DOHH2 (cell line): Measurements from ENCODE around the gene EPHB1.

Experiments
- EZH2phosphoT487 ChIP-seq: fragments of 200-600 bp; sonication (generic); IDR thresholded peaks from 2 replicates; pipeline ENCODE4 v1.6.1; 2017; ENCODE audit warnings: borderline replicate concordance, mild to moderate bottlenecking, antibody characterized with exemption, low read length, moderate library complexity, mixed read lengths
- TF ChIP-seq, protein P1 (sequence below): fragments of 200-600 bp; sonication (generic); IDR thresholded peaks from one replicate; pipeline ENCODE4 v1.5.1; 2014; ENCODE audit warnings: antibody characterized with exemption, mild to moderate bottlenecking, low read depth, low read length; ENCODE audit not compliant: poor library complexity, severe bottlenecking

DNA sequence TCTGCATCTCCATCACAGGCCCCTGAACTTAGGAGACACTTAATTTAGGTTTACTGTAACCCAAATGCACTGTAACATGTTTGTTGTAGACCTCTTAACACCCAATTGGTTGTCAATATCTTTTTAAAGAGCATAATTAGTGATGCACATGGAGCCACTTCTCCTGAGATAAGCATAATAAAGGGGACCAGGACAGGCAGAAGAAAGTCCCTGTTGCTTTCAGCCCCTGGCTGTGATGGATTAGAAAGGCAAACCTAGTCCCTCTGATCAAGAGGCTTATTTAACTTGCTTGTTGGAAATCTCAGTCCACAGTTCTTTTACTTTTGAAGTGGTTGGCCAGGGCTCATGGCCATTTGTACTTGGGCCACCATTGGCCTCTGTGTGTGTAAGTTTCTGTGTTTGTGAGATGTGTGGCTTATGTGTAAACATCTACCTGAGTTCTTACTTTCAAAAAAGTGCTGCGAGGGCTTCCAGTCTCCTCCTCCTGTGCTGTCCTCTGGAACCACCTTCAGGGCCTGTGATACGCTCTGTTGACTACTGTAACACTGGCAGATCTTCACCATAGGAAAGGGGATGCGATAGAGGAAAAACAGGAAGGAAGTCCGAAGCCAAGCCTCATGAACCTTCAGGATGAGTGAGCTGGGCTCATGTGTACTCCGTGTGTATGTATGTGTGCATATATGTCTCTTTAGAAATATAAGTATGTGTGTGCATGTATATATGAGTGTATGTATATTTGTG, 136.2 kb downstream of the EPHB1 start:
- TF ChIP-seq, protein P1, sequence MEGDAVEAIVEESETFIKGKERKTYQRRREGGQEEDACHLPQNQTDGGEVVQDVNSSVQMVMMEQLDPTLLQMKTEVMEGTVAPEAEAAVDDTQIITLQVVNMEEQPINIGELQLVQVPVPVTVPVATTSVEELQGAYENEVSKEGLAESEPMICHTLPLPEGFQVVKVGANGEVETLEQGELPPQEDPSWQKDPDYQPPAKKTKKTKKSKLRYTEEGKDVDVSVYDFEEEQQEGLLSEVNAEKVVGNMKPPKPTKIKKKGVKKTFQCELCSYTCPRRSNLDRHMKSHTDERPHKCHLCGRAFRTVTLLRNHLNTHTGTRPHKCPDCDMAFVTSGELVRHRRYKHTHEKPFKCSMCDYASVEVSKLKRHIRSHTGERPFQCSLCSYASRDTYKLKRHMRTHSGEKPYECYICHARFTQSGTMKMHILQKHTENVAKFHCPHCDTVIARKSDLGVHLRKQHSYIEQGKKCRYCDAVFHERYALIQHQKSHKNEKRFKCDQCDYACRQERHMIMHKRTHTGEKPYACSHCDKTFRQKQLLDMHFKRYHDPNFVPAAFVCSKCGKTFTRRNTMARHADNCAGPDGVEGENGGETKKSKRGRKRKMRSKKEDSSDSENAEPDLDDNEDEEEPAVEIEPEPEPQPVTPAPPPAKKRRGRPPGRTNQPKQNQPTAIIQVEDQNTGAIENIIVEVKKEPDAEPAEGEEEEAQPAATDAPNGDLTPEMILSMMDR = no peak
- TF ChIP-seq EZH2phosphoT487 = no peak
